Measurements from ENCODE around the gene BABAM2. TPM values are rescaled to one million over a fixed set of nuclear protein-coding genes. Genes with fewer than 3 reads are reported as not detected.

Gene BABAM2
- total RNA-seq, 1 donor from 2014 or later: 34.6 TPM

DNA sequence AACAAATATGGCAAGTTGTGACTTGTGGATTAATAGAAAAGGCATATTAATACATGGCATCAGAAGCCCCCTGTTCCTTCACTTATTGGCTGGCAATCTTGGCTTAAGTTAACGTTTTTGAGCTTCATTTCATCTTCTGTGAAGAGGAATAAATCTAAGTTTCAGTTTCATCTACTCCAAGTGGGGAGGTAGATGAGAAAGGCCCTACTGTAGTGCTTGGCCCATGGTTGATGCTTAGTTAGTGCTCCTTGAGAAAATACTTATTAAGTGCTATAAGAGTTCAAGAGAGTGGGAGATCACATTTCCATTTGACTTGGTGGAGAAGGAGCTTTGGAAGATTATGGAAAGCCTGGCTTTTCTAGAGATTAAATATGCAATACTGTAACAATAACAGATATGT, 244.3 kb downstream of the BABAM2 start:
- TF ChIP-seq EZH2phosphoT487 (IDR thresholded peaks at IDR 0.05) (no peak), CTCF (IDR thresholded peaks at IDR 0.05) (no peak), EZH2 (IDR thresholded peaks at IDR 0.05) (no peak)

DNA sequence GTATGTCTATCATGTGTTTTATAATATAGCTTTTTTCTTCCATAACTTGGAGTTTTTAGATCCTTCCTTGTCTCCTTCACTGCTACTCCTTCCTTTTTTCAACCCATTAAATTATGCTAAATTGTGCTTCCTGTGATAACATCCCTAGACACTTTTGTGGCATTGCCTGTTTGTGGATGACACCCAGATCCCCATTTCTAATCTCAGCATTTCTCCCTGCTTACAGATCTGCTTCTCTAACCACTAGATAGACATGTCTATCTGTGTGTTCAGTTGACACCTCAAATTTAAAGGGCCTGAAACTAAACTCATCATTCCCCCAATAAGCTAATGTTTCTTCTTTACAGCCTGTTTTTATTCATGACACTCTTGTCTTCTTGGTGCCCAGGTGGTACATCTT, 244.8 kb downstream of the BABAM2 start:
- H2AFZ ChIP-seq (replicated peaks): no peak overlapping the region
- no peaks in the 10 kb centered on the region for H4K20me1 ChIP-seq (ENCODE audit: low read depth)
- H3K27ac ChIP-seq: no peak overlapping the region
- no peaks in the 10 kb centered on the region for H3K36me3 ChIP-seq
- no peaks in the 10 kb centered on the region for H3K4me1 ChIP-seq
- H3K79me2 ChIP-seq (ENCODE audit: low read depth): no peaks in the 10 kb centered on the region
- no peaks in the 10 kb centered on the region for H3F3A ChIP-seq (ENCODE audit: low read depth)
- peaks cover 17% of the 10 kb centered on the region for H3K4me1 Mint-ChIP-seq
- TF ChIP-seq CTCF (IDR thresholded peaks at IDR 0.05) (no peak), EZH2 (IDR thresholded peaks at IDR 0.05) (no peak), EZH2phosphoT487 (IDR thresholded peaks at IDR 0.05) (no peak)
- peak overlapping the region; percentile 4 for H3K27ac Mint-ChIP-seq
- H3K9me3 Mint-ChIP-seq: no peaks in the 10 kb centered on the region
- H3K27me3 Mint-ChIP-seq (ENCODE audit: insufficient read depth, low read depth): peaks cover 3% of the 10 kb centered on the region
- no peak overlapping the region for H3K4me3 ChIP-seq
- H3K27me3 ChIP-seq: no peaks in the 10 kb centered on the region
- H3K4me2 ChIP-seq: no peak overlapping the region
- no peaks in the 10 kb centered on the region for H3K9me3 ChIP-seq (ENCODE audit: low read depth)
- H3K9ac ChIP-seq: no peak overlapping the region
- no peak for DNase-seq (ENCODE audit: low spot score)
- no peak overlapping the region for H3K4me3 Mint-ChIP-seq
- H3K36me3 Mint-ChIP-seq: peaks cover 3% of the 10 kb centered on the region

More for the DNA sequence above, 244.3 kb downstream of the BABAM2 start:
- Mint-ChIP-seq H3K9me3 (no peaks in the 10 kb centered on the region), H3K36me3 (peaks cover 4% of the 10 kb centered on the region), H3K4me3 (no peak overlapping the region), H3K27ac (no peak overlapping the region), H3K4me1 (peaks cover 21% of the 10 kb centered on the region), H3K27me3 (ENCODE audit: insufficient read depth, low read depth) (peaks cover 3% of the 10 kb centered on the region)
- no peak overlapping the region for H3K9ac ChIP-seq
- H2AFZ ChIP-seq (replicated peaks): no peak overlapping the region
- H3K27me3 ChIP-seq: no peaks in the 10 kb centered on the region
- no peaks in the 10 kb centered on the region for H4K20me1 ChIP-seq (ENCODE audit: low read depth)
- no peaks in the 10 kb centered on the region for H3K4me1 ChIP-seq
- H3F3A ChIP-seq (ENCODE audit: low read depth): no peaks in the 10 kb centered on the region
- H3K4me3 ChIP-seq: no peak overlapping the region
- H3K79me2 ChIP-seq (ENCODE audit: low read depth): no peaks in the 10 kb centered on the region
- DNase-seq (ENCODE audit: low spot score): no peak
- H3K36me3 ChIP-seq: no peaks in the 10 kb centered on the region
- no peak overlapping the region for H3K27ac ChIP-seq
- no peak overlapping the region for H3K4me2 ChIP-seq
- H3K9me3 ChIP-seq (ENCODE audit: low read depth): no peaks in the 10 kb centered on the region

GRCh38 chr2:28135799-28136198, 245.3 kb downstream of the BABAM2 start:
- H3K27me3 Mint-ChIP-seq (ENCODE audit: insufficient read depth, low read depth): peaks cover 3% of the 10 kb centered on the region
- DNase-seq (ENCODE audit: low spot score): no peak
- Histone ChIP-seq H3K27ac (no peak overlapping the region), H2AFZ (replicated peaks) (no peak overlapping the region), H3K9ac (no peak overlapping the region), H3K36me3 (no peaks in the 10 kb centered on the region), H3K4me2 (no peak overlapping the region), H3K27me3 (no peaks in the 10 kb centered on the region), H3K79me2 (ENCODE audit: low read depth) (no peaks in the 10 kb centered on the region), H4K20me1 (ENCODE audit: low read depth) (no peaks in the 10 kb centered on the region), H3F3A (ENCODE audit: low read depth) (no peaks in the 10 kb centered on the region), H3K4me1 (no peaks in the 10 kb centered on the region), H3K9me3 (ENCODE audit: low read depth) (no peaks in the 10 kb centered on the region), H3K4me3 (no peak overlapping the region)
- peaks cover 3% of the 10 kb centered on the region for H3K36me3 Mint-ChIP-seq
- H3K4me1 Mint-ChIP-seq: peaks cover 16% of the 10 kb centered on the region
- TF ChIP-seq EZH2phosphoT487 (IDR thresholded peaks at IDR 0.05) (no peak), EZH2 (IDR thresholded peaks at IDR 0.05) (no peak), CTCF (IDR thresholded peaks at IDR 0.05) (no peak)
- no peaks in the 10 kb centered on the region for H3K9me3 Mint-ChIP-seq
- peak overlapping the region; percentile 93 for H3K27ac Mint-ChIP-seq
- no peak overlapping the region for H3K4me3 Mint-ChIP-seq

Data from neural progenitor cell (in vitro differentiated cells).